Measurements from ENCODE around the gene CDCA7.

GRCh38 chr2:173343921-173344320 is 10.8 kb upstream of the CDCA7 start:
- TF ChIP-seq CTCF (IDR thresholded peaks at IDR 0.05), result no peak
- no peak for TF ChIP-seq POLR2A (IDR thresholded peaks at IDR 0.05)
